Stimulated activated CD8-positive, alpha-beta memory T cell treated with anti-CD3 and anti-CD28 coated beads, Interleukin-15, amount 100 ng/mL, for 24 hours (primary cell): ENCODE data around the gene ATF5.

Experiments
- DNase-seq: peaks from one replicate; pipeline ENCODE4 v3.0.0-alpha.2; 2020; ENCODE audit warnings: low read depth

ATF5 gene

DNA sequence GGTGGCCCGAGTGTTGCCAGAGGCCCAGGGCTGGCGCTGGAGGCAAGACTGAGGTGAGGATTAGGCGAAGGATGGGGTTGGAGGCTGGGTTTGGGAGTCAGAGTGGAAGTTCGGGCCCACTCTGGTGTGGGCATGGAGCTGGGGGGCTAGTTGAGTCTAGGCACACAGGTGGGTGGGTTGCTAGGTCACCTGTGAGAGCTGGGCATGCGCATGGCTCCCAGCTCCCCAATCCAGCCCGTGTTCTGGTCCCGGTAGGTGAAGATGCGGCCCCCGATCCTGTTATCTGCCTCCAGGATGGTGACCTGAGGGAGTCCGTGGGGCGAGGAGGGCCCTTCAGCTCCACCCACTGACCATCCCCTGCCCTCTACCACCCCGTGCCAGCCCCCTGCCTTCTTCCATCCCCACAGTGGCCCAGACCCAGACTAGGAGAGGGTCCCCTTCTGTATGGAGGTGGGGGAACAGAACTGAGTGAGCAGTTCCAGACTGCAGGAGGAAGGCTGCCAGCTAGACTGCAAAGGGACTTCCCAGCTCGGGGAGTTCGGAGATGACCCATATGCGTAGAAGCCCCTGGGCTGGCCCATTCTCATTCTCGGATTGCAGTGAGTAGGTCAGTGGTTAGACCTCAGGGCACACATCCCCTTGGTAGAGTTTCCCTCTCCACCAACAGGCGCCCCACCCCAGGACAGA lies 34.0 kb upstream of the ATF5 start:
- no peak for DNase-seq

DNA sequence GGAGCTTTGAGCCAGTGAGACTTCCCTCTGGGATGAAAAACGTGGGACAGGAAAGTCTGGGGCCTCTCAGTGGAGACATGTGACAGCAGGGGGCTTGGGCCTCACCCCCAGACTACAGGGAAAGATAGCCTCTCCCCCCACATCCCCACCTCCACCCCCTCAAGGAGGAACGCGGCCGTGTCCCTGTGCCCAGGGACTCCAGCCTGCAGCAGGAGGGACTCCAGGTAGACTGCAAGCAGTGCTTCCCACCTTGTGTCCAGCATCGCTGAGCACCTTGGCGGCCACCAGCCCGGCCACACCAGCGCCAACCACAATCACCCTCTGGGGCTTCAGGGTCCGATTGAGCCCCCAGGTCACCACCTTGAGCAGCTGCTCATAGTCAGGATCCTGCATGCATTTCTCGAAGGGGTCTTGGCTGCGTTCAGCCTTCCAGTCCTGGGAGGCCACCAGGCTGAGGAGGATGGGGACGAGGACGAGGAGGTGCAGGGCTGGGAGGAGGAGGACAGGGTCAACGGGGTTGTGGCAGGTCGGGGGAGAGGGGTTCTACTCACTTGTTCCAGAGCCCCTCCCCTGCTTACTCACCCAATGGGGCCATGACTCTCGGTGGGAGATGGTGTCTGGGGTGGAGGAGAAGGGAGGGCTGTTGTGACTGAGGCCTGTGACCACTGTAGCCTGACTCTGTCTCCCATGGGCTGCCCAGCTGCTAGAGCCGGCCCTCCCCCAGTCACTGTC lies 33.3 kb upstream of the ATF5 start:
- no peak for DNase-seq

- DNase-seq, result no peak
Measured at GRCh38 chr19:49896863-49897621, 32.0 kb upstream of the ATF5 start, which contains the start of gene IL4I1. TSS of gene IL4I1 (minus strand) at chr19:49896887. CDS start at chr19:49896160, 727 bp downstream.

- DNase-seq, result no peak
Measured at GRCh38 chr19:49904136-49904535, 24.9 kb upstream of the ATF5 start.

DNA sequence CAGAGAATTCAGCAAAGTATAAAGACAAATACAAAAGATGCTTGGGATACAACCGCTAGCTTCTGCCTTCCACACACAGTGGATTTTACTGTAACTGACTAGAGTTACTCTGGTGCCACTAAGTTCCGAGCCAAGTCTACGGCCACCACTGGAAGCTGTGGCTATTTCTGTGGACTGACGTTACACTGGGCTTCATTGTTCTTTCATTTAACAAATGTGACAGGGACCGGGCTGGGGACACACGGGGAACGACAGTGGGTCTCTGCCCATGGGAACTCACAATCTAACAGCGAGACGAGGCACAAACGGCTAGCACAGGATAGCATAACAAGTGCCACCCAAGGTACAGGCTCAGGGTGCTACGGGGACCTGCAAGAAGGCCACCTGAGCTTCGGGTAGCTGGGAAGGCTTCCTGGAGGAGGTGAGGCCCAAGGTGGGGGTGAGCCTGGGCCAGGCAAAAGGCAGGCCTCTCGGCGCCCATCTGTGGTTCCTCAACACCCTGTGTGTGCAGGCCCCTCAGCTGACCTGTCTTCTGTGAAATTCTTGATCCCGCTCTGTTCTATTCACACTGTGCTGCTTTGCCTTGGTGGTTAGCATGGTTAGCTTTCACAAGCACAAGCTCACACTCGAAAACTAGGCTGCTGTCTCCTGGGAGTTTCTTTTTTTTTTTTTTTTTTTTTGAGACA lies 22.0 kb upstream of the ATF5 start:
- DNase-seq, result no peak

- DNase-seq, result no peak
Measured at GRCh38 chr19:49907745-49908446, 21.1 kb upstream of the ATF5 start.

- DNase-seq, result no peak
Measured at GRCh38 chr19:49908480-49909420, 20.3 kb upstream of the ATF5 start.

DNA sequence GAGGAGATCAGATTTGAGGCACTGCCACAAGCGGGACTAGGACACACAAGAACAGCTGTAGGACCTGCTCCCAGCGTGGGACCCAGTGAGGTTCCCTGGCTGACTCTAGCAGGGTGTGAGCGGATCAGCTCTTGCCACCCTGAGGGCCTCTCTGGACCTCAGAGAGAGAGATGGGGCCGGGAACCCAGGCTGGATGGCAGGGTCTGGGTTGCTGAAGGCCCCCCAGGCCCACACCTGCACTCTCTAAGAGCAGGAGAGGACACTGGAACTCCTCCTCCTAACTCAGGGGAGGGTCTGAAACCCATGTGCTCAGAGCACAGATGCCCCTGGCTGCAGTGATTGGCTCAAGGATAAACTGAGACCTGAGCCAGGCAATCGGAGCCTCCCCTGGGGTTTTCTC lies 18.8 kb upstream of the ATF5 start:
- no peak for DNase-seq

DNA sequence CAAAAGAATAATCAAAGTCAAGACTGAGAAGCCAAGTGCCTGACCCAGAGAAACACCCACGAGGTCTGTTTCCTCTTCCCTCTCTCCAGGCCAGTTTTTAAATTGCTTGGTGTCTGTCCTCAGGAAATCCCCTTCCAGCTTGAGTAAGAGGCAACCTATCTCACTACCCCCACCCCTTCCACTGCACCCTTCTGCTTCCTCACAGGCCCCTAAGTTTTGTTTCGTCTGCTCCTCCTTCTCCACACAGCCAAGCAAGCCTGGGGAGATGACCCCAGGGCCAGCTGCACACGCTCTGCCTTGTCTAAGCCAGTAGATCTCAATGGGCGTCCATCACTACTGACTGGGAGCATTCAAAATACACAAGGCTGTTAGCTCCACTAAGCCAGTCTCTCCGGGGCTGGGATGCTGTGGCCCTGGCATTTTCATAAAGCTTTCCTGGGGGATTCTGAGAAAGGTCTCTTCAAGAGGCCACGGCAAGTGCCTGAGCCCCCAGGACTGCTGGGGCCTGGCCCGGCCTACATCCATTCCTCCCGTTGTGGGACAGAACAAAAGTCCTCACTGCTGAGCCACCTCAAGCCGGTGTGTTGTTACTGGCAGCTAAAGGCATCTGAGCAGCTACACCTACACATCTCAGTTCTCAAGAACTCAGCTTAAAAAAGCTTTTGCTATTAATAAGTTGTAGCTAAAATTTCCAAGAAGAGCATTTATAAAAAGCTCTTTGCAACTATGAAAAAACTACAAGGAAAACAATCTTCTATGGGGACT lies 17.4 kb upstream of the ATF5 start:
- DNase-seq, result no peak

DNA sequence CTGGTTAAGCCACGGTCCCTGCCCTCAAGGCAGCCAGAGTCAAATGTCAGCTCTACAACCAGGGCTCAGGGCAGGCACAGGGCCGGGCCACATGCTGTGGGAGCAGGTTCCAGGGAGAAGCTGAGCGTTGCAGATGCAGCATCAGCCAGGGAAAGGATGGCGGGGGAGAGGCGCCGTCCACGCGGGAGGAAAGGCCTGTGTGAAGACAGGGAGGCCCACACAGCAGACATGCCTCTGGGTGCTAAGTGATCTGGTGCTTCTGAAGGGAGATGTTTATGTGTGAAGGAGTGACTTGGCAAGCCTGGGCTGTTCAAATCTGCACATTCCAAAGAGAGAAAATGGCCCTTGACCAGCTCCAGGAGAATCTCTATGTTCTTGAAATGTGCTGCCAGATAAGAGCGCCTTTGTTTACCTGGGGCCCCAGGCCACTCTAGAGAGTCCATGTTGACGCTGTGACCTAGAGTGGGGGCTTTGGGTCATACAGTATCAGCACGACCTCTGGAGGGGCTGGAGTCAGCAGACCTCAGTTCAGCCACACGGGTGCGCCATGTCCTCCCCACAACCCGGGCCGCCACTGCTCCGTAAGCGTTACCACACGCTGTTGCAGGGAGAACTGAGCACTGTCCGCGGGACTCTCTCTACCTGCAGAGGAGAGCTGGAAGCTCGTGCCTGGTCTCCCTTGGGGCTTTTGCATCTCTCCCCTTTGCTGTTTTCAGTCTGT lies 15.9 kb upstream of the ATF5 start:
- no peak for DNase-seq

- DNase-seq, result no peak
Measured at GRCh38 chr19:49913720-49914119, 15.3 kb upstream of the ATF5 start.

DNA sequence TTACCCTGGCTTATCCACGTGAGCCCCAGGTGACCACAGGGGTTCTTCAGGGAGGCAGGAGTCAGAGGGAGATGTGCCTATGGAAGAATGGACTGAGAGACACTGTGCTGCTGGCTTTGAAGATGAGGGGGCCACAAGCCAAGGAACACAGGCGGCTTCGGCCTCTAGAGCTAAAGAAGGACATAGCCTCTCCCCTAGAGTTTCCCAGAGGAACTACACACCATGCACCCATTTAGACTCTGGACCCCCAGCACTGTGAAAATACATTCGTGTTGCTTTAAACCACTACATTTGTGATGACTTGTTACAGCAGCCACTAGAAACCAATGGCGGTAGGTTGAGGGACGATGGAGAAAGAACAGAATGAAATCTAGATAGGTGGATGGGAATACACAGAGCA lies 13.7 kb upstream of the ATF5 start:
- DNase-seq, result no peak

GRCh38 chr19:49916839-49917733 lies 11.9 kb upstream of the ATF5 start:
- no peak for DNase-seq

GRCh38 chr19:49918089-49918488 lies 10.9 kb upstream of the ATF5 start:
- no peak for DNase-seq

DNA sequence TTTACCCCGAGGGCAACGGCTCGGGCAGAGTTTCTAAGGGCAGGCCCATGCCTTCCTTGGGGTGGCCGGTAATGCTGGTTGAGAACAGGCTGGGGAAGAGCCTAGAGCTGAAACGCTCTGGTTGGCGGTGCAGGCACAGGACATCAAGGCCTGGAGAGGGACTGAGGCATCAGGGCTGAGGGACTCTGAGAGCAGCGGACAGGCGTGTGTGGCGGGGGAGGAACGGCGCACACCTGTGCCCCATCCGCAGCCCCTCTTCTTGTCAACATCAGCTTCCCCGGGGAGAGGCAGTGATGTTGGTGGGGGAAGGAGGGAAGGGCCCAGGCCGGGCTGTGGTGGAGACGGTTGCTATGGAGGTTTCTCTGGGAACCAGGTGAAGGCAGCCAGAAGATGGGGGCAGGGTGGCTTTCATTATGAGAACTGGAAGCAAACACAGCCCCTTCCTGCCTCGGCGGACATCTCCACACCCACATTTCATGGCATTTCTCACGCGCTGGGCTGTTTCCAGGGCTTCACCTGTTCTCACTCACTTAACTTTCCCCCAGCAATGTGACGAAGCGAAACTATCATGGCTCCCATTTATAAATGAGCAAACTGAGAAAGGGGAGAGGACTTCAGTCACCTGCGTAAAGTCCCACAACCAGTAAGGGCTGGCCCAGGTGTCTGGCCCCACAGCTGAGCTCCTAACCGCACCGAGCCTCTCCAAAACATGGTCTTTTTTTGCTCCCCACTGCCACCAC lies 8.2 kb upstream of the ATF5 start:
- DNase-seq, result no peak

- no peak for DNase-seq
Measured at GRCh38 chr19:49921871-49922795, 6.9 kb upstream of the ATF5 start.
